NCI-H2196 (cell line): ENCODE data around the gene MACF1.

Experiments used
- DNase-seq: peaks from one replicate; lab custom pipeline; 2025; ENCODE audit not compliant: unreplicated experiment; lab: John Stamatoyannopoulos, UW

The MACF1 gene

GRCh38 chr1:39258146-39258924, 53.8 kb downstream of the MACF1 start:
- peak; percentile 73 for DNase-seq

GRCh38 chr1:39258925-39259244, 54.4 kb downstream of the MACF1 start:
- DNase-seq: no peak

GRCh38 chr1:39261712-39262221, 57.3 kb downstream of the MACF1 start:
- no peak for DNase-seq

DNA sequence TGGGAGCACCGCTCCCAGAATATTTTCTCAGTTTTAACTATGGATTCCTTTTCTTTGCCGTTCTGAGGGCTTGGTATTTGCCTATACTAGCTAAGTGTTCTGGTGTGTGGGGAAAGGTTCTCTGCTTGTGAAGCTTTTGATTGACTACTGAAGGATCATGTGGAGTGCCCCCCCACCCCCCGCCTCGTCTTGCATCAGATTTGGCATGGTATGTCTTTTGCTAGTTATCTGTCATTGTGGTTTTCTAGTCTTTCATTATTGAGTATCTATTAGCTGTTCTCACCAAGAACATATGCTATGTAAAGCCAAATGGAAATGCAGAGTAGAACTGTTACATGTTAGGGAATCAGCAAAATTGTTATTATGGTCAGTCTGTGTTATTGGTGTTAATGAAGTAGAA, 58.3 kb downstream of the MACF1 start:
- DNase-seq: no peak

DNA sequence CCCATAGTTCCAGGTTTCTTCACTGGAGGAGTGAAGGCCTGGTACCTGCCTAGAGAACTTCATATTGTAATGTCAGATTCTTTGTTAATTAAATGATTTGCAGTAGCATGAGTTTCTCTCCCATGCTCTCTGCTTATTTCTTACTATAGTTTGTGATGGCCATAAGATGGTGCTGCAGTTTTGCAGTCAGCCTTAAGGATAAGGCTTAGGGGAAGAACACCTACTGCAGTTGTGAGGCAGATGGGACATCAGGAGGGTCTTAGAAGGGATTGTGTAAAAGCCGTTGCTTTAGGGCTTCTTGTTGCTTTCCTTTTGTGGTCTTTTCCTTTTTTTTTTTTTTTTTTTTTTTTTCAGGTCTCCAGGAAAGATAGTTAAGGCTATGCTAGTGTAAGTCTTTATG, 61.8 kb downstream of the MACF1 start:
- DNase-seq: peak; percentile 22

GRCh38 chr1:39266792-39267191, 62.3 kb downstream of the MACF1 start:
- DNase-seq: no peak

- DNase-seq: peak; percentile 88
Observed at GRCh38 chr1:39268112-39268581, 63.7 kb downstream of the MACF1 start.

DNA sequence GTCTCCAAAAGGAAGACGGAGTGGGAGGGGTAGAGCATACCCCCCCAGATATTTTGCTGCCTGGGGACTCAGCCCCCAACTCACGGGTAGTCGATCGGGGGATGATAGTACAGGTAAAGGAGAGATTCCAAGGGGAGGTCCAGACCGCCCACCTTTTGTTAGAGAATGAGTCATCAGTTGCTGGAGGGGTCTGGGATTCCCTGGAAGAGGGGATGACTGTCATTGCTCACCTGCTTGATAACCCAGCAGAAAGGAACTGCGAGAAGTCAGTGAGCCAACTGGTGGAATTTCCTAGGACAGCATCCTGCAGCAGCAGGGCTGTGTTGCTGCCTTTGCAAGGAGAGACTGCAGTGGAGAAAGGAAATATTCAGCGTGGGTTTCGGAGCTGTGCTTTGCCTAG, 64.4 kb downstream of the MACF1 start:
- DNase-seq: no peak

GRCh38 chr1:39269349-39269748, 64.9 kb downstream of the MACF1 start:
- no peak for DNase-seq

- no peak for DNase-seq
Observed at GRCh38 chr1:39269791-39270342, 65.4 kb downstream of the MACF1 start.

DNA sequence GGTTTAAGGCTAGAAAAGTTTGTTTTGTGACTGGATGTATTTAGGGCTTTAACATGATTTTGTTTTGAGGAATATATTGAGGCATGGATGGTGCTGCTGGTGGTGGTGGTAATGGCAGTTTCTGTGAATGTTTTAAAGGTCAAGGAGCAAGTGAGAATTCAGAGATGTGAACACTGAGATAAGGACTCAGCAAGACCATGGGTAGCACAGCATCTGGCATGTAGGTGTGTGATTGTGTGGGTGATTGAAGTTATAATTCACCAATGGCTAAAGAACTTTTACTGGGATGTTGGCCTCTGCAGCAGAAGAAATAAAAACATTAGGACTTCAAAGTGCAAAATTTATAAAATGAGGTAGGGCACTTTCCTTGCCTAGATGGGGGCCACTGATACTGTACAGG, 65.9 kb downstream of the MACF1 start:
- DNase-seq: no peak

- peak; percentile 53 for DNase-seq
Observed at GRCh38 chr1:39272027-39272797, 67.7 kb downstream of the MACF1 start.

DNA sequence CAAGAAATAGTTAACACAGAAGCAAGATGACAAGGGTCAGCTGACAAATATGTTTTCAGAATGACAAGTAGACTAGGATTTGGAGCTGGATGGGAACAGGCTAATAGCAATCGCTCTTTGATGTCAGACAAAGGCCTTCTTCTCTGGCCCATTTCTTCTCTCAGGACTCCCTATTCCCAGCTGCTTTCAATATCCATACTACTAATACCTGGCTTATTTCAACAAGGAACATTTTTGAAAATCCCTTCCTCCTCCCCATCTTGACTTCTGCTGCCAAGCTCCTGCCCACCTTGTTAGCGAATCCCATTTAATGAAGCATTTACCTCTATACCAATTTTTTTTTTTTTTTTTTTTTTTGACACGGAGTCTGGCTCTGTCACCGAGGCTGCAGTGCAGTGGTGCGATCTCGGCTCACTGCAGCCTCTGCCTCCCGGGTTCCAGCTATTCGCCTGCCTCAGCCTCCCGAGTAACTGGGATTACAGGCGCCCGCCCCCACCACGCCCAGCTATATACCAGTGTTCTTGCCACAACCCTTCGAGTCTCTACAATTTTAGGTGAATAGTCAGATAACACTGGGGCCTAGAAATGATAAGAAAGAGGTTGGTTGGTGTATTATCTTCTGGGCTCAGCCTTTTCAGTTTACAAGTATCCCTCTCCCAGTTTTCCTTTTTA, 68.4 kb downstream of the MACF1 start:
- DNase-seq: no peak

DNA sequence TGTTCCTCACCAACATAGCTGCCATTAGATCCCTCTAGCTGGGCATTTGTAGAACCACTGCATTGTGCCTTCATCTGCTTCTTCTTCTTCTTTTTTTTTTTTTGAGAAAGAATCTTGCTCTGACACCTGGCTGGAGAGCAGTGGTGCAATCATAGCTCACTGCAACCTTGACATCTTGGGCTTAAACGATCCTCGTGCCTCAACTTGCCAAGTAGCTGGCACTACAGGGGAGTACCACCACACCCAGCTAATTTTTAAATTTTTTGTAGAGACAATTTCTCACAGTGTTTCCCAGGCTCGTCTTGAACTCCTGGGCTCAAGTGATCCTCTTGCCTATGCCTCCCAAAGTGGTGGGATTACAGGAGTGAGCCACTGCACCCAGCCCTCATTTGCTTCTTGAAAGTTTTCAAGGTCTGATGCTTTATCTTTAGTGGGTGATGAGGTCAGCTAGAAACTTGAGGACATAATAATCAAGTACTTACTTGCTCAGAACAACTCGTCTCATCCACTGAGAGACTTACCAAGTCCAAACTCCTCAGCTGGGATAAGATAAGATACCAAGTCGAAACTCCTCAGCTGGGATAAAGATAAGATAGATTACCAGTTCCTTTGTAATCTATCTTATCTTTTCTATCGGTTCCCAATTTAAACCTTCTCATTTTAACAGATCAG, 71.5 kb downstream of the MACF1 start:
- no peak for DNase-seq

GRCh38 chr1:39277879-39278278, 73.4 kb downstream of the MACF1 start:
- DNase-seq: no peak

GRCh38 chr1:39282537-39283216, 78.2 kb downstream of the MACF1 start:
- no peak for DNase-seq

DNA sequence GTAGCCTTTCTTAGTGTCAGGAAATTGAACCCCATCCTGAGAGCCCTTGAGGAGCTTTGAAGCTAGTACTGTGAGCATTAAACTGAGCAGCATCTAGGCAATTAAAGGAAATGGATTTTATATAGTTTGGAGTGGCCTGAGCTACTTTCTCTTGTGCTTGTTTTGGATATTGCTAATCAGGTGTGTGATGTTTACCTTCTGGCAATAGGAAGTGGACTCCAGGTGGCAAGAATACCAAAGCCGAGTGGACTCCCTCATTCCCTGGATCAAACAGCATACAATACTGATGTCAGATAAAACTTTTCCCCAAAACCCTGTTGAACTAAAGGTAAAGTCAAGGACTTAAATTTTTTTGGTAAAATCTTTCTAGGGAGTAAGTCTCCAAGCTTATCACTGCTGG, 79.4 kb downstream of the MACF1 start:
- DNase-seq: no peak

DNA sequence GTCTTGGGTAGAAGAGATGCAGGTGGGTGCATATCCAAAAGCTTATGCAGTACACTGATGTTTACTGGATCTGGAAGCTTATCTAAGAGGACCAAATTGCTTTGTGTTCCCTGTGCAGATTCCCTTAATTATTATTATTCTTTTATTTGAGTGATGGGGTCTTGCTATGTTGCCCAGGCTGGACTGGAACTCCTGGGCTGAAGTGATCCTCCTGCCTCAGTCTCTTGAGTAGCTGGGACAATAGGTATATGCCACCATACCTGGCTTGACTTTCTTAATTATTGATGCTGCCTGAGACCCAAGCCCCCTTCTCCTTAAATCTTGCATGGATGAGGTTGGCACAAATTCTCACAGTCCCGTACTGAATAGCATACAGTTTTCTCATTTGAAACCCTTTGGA, 83.0 kb downstream of the MACF1 start:
- DNase-seq: no peak

GRCh38 chr1:39288735-39289465, 84.4 kb downstream of the MACF1 start:
- DNase-seq: no peak

GRCh38 chr1:39292401-39292800, 87.9 kb downstream of the MACF1 start:
- DNase-seq: no peak
